ENCODE measurements around the gene LDHAL6B. TPM values are rescaled to one million over a fixed set of nuclear protein-coding genes. Genes with fewer than 3 reads are reported as not detected.
A peak's percentile ranks its signal among the peaks of the same experiment; 100 is the strongest.

The LDHAL6B gene
- total RNA-seq, 2 experiments from 2014 or later = not detected

- no peak overlapping the region for H3K27ac Mint-ChIP-seq
- no peaks in the 10 kb centered on the region for H3K9me3 Mint-ChIP-seq
- peaks cover 2% of the 10 kb centered on the region for H3K36me3 Mint-ChIP-seq (ENCODE audit: low read depth)
- POLR2A ChIA-PET = interaction anchor here (1.0 kb wide), 1 partner anchor 190 kb away, joined by 4 read pairs; no protein-coding TSS in a partner anchor
- H3K4me3 Mint-ChIP-seq = no peak overlapping the region
- H3K4me1 Mint-ChIP-seq = peaks cover 32% of the 10 kb centered on the region
- no peaks in the 10 kb centered on the region for H3K27me3 Mint-ChIP-seq
- no peak for DNase-seq
- CTCF ChIA-PET = interaction anchor here (0.6 to 1.6 kb wide), 7 partner anchors 8 to 427 kb away, joined by 3 to 5 read pairs (median 4); no protein-coding TSS in a partner anchor
These were observed 36.2 kb upstream of the LDHAL6B start for GRCh38 chr15:59170295-59171066.

- ChIA-PET POLR2A (no interaction called here), CTCF (interaction anchor here (1.2 to 1.5 kb wide), 2 partner anchors 9 to 322 kb away, joined by 4 to 5 read pairs; no protein-coding TSS in a partner anchor)
- H3K9me3 Mint-ChIP-seq = no peaks in the 10 kb centered on the region
- H3K36me3 Mint-ChIP-seq (ENCODE audit: low read depth) = peaks cover 2% of the 10 kb centered on the region
- H3K27ac Mint-ChIP-seq = no peak overlapping the region
- H3K27me3 Mint-ChIP-seq = no peaks in the 10 kb centered on the region
- no peak overlapping the region for H3K4me3 Mint-ChIP-seq
- no peak for DNase-seq
- H3K4me1 Mint-ChIP-seq = peaks cover 30% of the 10 kb centered on the region
These were observed 35.6 kb upstream of the LDHAL6B start for GRCh38 chr15:59171067-59171397.

- Mint-ChIP-seq H3K27me3 (peaks cover 4% of the 10 kb centered on the region), H3K9me3 (no peaks in the 10 kb centered on the region), H3K27ac (no peak overlapping the region), H3K4me3 (no peak overlapping the region), H3K4me1 (peaks cover 30% of the 10 kb centered on the region), H3K36me3 (ENCODE audit: low read depth) (peaks cover under 1% of the 10 kb centered on the region)
- no peak for DNase-seq
- POLR2A ChIA-PET = no interaction called here
- CTCF ChIA-PET = no interaction called here
These were observed 34.2 kb upstream of the LDHAL6B start for GRCh38 chr15:59172289-59172901.

GRCh38 chr15:59173194-59173593 is 33.4 kb upstream of the LDHAL6B start:
- Mint-ChIP-seq H3K4me3 (no peak overlapping the region), H3K9me3 (no peaks in the 10 kb centered on the region), H3K36me3 (ENCODE audit: low read depth) (no peaks in the 10 kb centered on the region), H3K27me3 (peaks cover 4% of the 10 kb centered on the region), H3K27ac (no peak overlapping the region), H3K4me1 (peaks cover 29% of the 10 kb centered on the region)
- DNase-seq = no peak
- CTCF ChIA-PET = interaction anchor here (1.0 to 2.1 kb wide), 3 partner anchors 7 to 320 kb away, joined by 4 to 18 read pairs (median 11); no protein-coding TSS in a partner anchor
- POLR2A ChIA-PET = no interaction called here

GRCh38 chr15:59174151-59174834 is 32.4 kb upstream of the LDHAL6B start:
- Mint-ChIP-seq H3K27me3 (peaks cover 7% of the 10 kb centered on the region), H3K36me3 (ENCODE audit: low read depth) (no peaks in the 10 kb centered on the region), H3K9me3 (no peaks in the 10 kb centered on the region), H3K27ac (no peak overlapping the region), H3K4me1 (peaks cover 25% of the 10 kb centered on the region), H3K4me3 (no peak overlapping the region)
- CTCF ChIA-PET = interaction anchor here (0.7 to 3.0 kb wide), 19 partner anchors 8 to 358 kb away, joined by 3 to 18 read pairs (median 4); partner anchors contain the start of gene FAM81A
- POLR2A ChIA-PET = interaction anchor here (0.9 kb wide), 1 partner anchor 8 kb away, joined by 3 read pairs; no protein-coding TSS in a partner anchor
- no peak for DNase-seq

- DNase-seq = peak; percentile 59
- no peak overlapping the region for H3K4me3 Mint-ChIP-seq
- ChIA-PET CTCF (interaction anchor here (0.7 to 3.0 kb wide), 20 partner anchors 9 to 358 kb away, joined by 3 to 18 read pairs (median 4); partner anchors contain the start of gene FAM81A), POLR2A (interaction anchor here (0.9 kb wide), 1 partner anchor 9 kb away, joined by 3 read pairs; no protein-coding TSS in a partner anchor)
- no peaks in the 10 kb centered on the region for H3K9me3 Mint-ChIP-seq
- H3K4me1 Mint-ChIP-seq = peaks cover 18% of the 10 kb centered on the region
- H3K27me3 Mint-ChIP-seq = peaks cover 7% of the 10 kb centered on the region
- no peaks in the 10 kb centered on the region for H3K36me3 Mint-ChIP-seq (ENCODE audit: low read depth)
- H3K27ac Mint-ChIP-seq = no peak overlapping the region
These were observed 31.5 kb upstream of the LDHAL6B start for GRCh38 chr15:59174835-59175831.

GRCh38 chr15:59176653-59177316 is 29.9 kb upstream of the LDHAL6B start:
- Mint-ChIP-seq H3K9me3 (peaks cover 8% of the 10 kb centered on the region), H3K36me3 (ENCODE audit: low read depth) (peaks cover 4% of the 10 kb centered on the region), H3K4me3 (no peak overlapping the region), H3K4me1 (peaks cover 13% of the 10 kb centered on the region), H3K27ac (no peak overlapping the region), H3K27me3 (peaks cover 7% of the 10 kb centered on the region)
- POLR2A ChIA-PET = no interaction called here
- CTCF ChIA-PET = interaction anchor here (0.6 to 3.0 kb wide), 3 partner anchors 125 to 352 kb away, joined by 3 to 8 read pairs (median 3); no protein-coding TSS in a partner anchor
- no peak for DNase-seq

GRCh38 chr15:59177317-59177660 is 29.4 kb upstream of the LDHAL6B start:
- POLR2A ChIA-PET = no interaction called here

GRCh38 chr15:59178151-59178695 is 28.4 kb upstream of the LDHAL6B start:
- CTCF ChIA-PET = no interaction called here
- POLR2A ChIA-PET = no interaction called here
- H3K27me3 Mint-ChIP-seq = peaks cover 7% of the 10 kb centered on the region
- H3K4me1 Mint-ChIP-seq = peaks cover 13% of the 10 kb centered on the region
- H3K27ac Mint-ChIP-seq = no peak overlapping the region
- H3K9me3 Mint-ChIP-seq = peaks cover 16% of the 10 kb centered on the region
- H3K4me3 Mint-ChIP-seq = no peak overlapping the region
- peaks cover 4% of the 10 kb centered on the region for H3K36me3 Mint-ChIP-seq (ENCODE audit: low read depth)
- DNase-seq = no peak

More at GRCh38 chr15:59177317-59177660, 29.4 kb upstream of the LDHAL6B start:
- no peak overlapping the region for H3K27ac Mint-ChIP-seq
- no peak for DNase-seq
- CTCF ChIA-PET = interaction anchor here (0.6 kb wide), 3 partner anchors 16 to 352 kb away, joined by 3 read pairs; no protein-coding TSS in a partner anchor
- H3K36me3 Mint-ChIP-seq (ENCODE audit: low read depth) = peaks cover 4% of the 10 kb centered on the region
- peaks cover 13% of the 10 kb centered on the region for H3K4me1 Mint-ChIP-seq
- H3K9me3 Mint-ChIP-seq = peaks cover 9% of the 10 kb centered on the region
- H3K27me3 Mint-ChIP-seq = peaks cover 7% of the 10 kb centered on the region
- no peak overlapping the region for H3K4me3 Mint-ChIP-seq

GRCh38 chr15:59179717-59180116 is 26.9 kb upstream of the LDHAL6B start:
- CTCF ChIA-PET = no interaction called here

GRCh38 chr15:59180945-59181600 is 25.6 kb upstream of the LDHAL6B start:
- no peak overlapping the region for H3K4me3 Mint-ChIP-seq
- no peak for DNase-seq
- POLR2A ChIA-PET = no interaction called here
- H3K27ac Mint-ChIP-seq = no peak overlapping the region
- peaks cover 7% of the 10 kb centered on the region for H3K27me3 Mint-ChIP-seq
- CTCF ChIA-PET = no interaction called here
- peaks cover 16% of the 10 kb centered on the region for H3K9me3 Mint-ChIP-seq
- H3K36me3 Mint-ChIP-seq (ENCODE audit: low read depth) = peaks cover 9% of the 10 kb centered on the region
- peaks cover 4% of the 10 kb centered on the region for H3K4me1 Mint-ChIP-seq

More at GRCh38 chr15:59179717-59180116, 26.9 kb upstream of the LDHAL6B start:
- Mint-ChIP-seq H3K4me1 (peaks cover 13% of the 10 kb centered on the region), H3K4me3 (no peak overlapping the region), H3K36me3 (ENCODE audit: low read depth) (peaks cover 5% of the 10 kb centered on the region), H3K27ac (no peak overlapping the region), H3K9me3 (peaks cover 16% of the 10 kb centered on the region), H3K27me3 (peaks cover 7% of the 10 kb centered on the region)
- DNase-seq = no peak
- POLR2A ChIA-PET = no interaction called here

All from activated CD4-positive, alpha-beta memory T cell treated with anti-CD3 and anti-CD28 coated beads, Interleukin-2, amount 10 ng/mL, durations not matched to agents 7 days and 5 days (primary cell).